ENCODE measurements around the gene PARD3. TPM values are rescaled to one million over a fixed set of nuclear protein-coding genes. Genes with fewer than 3 reads are reported as not detected.
A peak's percentile ranks its signal among the peaks of the same experiment; 100 is the strongest.

The PARD3 gene
- polyA plus RNA-seq, 6 donors from 2014 or later, result 0.05 to 0.36 (median 0.16) TPM; not detected in 3

DNA sequence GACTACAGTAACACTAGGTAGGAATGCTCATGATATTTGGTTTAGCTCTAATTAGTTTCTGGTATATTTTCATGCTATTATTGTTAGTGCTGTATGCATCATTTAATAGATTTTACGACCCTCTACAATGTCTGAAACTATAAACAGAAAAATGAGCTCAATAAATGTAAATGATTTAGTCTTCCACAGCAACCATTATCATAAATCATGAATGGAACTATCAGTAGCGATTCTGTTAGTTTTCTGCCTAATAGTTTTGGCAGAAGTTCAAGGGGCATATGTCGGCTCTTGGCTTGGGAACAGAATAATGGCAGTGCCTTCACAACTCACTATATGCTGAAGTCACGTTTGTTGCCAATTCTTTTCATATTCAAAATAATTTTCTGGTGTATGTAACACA is 494.8 kb downstream of the PARD3 start:
- Mint-ChIP-seq H3K4me3 (no peak overlapping the region), H3K27ac (no peak overlapping the region), H3K27me3 (no peaks in the 10 kb centered on the region), H3K4me1 (no peaks in the 10 kb centered on the region), H3K36me3 (no peaks in the 10 kb centered on the region), H3K9me3 (peaks cover 0 to 2% (median 0%) of the 10 kb centered on the region in 7 donors)
- ATAC-seq (ENCODE audit: low read depth in 2 of 2) (no peak), DNase-seq (no peak)

DNA sequence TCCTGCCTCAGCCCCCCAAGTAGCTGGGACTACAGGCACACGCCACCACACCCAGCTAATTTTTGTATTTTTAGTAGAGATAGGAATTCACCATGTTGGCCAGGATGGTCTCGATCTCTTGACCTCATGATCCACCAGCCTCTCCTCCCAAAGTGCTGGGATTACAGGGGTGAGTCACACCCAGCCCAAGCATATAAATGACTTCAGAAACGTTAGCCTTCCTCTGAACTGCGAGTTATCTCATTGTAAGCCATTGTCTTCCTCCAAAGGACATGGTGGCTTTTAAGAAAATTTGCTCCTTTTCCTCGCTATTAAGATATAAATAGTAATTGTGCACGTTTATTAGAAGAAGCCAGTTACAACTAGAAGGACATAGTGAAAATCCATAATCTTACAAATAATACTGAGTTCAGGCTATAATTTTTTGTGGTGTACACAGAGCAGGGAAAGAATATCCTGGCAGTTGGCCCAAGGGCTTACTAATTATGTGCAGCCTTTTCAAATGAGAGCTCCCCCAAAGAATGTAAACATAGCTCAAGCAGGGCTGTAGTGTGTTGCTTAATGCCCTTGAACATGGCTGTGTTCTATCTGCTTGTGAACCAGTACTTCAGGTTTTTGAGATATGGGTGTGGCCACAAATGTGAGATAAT is 495.8 kb downstream of the PARD3 start:
- no peak overlapping the region for H3K4me3 Mint-ChIP-seq
- peaks cover 0 to under 1% (median 0%) of the 10 kb centered on the region in 7 donors for H3K9me3 Mint-ChIP-seq
- H3K27ac Mint-ChIP-seq, result no peak overlapping the region
- no peak for ATAC-seq (ENCODE audit: low read depth in 2 of 2)
- no peaks in the 10 kb centered on the region for H3K27me3 Mint-ChIP-seq
- no peaks in the 10 kb centered on the region for H3K4me1 Mint-ChIP-seq
- no peak for DNase-seq
- H3K36me3 Mint-ChIP-seq, result no peaks in the 10 kb centered on the region

DNA sequence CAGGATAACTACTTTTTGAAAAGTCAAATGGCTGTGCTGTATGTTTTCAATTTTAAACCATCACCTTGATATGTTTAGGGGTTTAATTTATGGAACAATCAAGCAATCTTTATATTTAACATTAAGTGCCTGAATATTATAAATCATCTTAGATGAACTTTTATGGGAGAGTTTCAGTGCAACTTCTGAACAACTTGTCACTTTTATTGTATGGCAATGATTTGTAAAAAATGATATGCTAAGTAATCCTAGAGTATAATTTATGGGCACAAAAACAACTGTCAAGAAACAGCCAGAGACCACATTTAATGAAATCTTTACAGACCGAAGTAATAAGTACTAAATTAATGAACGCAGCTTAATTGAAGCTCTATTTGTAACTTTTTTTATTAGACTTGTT is 498.9 kb downstream of the PARD3 start:
- H3K36me3 Mint-ChIP-seq, result no peaks in the 10 kb centered on the region
- no peak overlapping the region for H3K4me3 Mint-ChIP-seq
- H3K9me3 Mint-ChIP-seq, result no peaks in the 10 kb centered on the region
- DNase-seq (no peak), ATAC-seq (ENCODE audit: low read depth in 2 of 2) (no peak)
- no peaks in the 10 kb centered on the region for H3K4me1 Mint-ChIP-seq
- H3K27ac Mint-ChIP-seq, result no peak overlapping the region
- H3K27me3 Mint-ChIP-seq, result no peaks in the 10 kb centered on the region

DNA sequence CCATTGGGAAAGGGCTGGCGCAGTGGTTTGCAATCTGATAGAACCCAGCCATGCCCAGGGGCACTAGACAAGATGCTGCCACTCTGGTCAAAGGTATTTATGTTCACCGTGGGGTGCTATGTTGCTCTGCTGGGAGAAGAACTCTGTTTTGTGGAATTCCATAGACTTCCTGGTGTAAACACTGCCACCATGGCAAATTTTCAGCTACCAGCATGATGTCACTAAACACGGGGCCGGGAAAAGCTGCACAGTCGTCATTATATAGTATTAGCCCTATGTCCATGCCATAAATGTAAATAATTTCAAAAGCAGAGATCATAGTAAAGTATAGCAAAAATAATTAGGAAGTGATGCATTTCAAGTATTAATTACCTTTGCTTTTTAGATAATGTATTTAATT is 500.6 kb downstream of the PARD3 start:
- ATAC-seq (ENCODE audit: low read depth in 2 of 2), result no peak
- no peaks in the 10 kb centered on the region for H3K36me3 Mint-ChIP-seq
- H3K27ac Mint-ChIP-seq, result no peak overlapping the region
- no peaks in the 10 kb centered on the region for H3K4me1 Mint-ChIP-seq
- no peak overlapping the region for H3K4me3 Mint-ChIP-seq
- no peaks in the 10 kb centered on the region for H3K27me3 Mint-ChIP-seq
- H3K9me3 Mint-ChIP-seq, result no peaks in the 10 kb centered on the region
- no peak for DNase-seq

DNA sequence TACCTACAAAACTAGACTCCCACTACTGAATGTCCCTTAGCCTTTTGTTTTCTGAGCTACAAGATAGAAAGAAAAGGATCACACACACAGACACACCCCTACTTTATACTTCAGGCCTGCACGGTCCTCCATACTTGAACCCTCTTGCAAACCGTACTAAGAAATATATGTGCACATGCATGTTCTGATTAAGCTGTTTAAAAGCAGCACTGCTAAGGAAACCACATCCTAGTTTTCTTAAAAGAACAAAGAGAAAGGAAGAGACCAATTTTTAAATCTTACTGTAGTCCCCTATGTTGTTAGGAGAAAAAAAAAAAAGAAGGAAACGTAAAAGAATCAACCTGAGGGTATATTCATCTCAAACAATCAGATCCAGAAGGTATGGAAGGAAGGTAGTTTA is 501.2 kb downstream of the PARD3 start:
- Mint-ChIP-seq H3K9me3 (peaks cover 0 to 3% (median 0%) of the 10 kb centered on the region in 7 donors), H3K4me3 (no peak overlapping the region), H3K27me3 (no peaks in the 10 kb centered on the region), H3K27ac (no peak overlapping the region), H3K36me3 (no peaks in the 10 kb centered on the region), H3K4me1 (no peaks in the 10 kb centered on the region)
- no peak for DNase-seq
- no peak for ATAC-seq (ENCODE audit: low read depth in 2 of 2)

DNA sequence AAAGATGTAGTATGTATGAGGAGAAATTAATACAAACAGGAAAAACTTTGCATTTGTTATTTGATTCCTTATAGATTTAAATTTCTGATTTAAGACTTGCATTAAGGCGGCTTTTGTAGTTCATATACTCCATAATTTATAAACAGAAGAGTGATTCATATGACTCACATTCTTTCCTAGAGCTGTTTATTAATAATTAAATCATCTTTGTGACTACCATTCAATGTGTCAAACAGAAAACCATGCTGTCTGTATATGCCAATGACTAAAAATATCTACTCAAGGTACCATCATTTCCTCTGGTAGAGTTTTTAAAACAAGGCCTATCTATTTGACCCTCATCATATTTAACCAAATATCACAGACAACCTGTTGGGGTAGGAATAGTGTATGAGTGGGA is 501.7 kb downstream of the PARD3 start:
- peaks cover 0 to 5% (median 0%) of the 10 kb centered on the region in 7 donors for H3K9me3 Mint-ChIP-seq
- no peak for ATAC-seq (ENCODE audit: low read depth in 2 of 2)
- H3K36me3 Mint-ChIP-seq, result no peaks in the 10 kb centered on the region
- no peak overlapping the region for H3K27ac Mint-ChIP-seq
- no peak overlapping the region for H3K4me3 Mint-ChIP-seq
- DNase-seq, result no peak
- no peaks in the 10 kb centered on the region for H3K4me1 Mint-ChIP-seq
- H3K27me3 Mint-ChIP-seq, result no peaks in the 10 kb centered on the region

DNA sequence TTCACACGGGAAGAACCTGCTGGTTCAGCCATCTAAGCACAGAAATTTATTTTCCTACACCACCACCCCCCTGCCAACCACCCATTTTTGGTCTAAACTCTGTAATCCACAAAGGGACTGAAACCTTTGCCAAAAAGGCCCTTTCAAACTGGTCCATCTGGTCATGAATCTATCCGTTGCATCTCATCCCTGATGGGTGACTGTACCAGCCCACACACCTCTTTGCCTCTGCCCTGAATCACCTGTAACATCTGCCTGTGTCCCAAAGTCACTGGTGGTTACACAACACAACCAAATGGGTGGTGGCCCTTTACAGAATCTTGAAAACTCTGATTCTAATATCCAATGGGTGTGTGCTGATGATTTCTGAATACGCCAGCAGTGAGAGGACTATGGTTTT is 503.4 kb downstream of the PARD3 start:
- H3K27me3 Mint-ChIP-seq, result no peaks in the 10 kb centered on the region
- DNase-seq, result no peak
- no peaks in the 10 kb centered on the region for H3K4me1 Mint-ChIP-seq
- H3K27ac Mint-ChIP-seq, result no peak overlapping the region
- H3K9me3 Mint-ChIP-seq, result peaks cover 0 to 6% (median 0%) of the 10 kb centered on the region in 7 donors
- H3K4me3 Mint-ChIP-seq, result no peak overlapping the region
- no peak for ATAC-seq (ENCODE audit: low read depth in 2 of 2)
- no peaks in the 10 kb centered on the region for H3K36me3 Mint-ChIP-seq

DNA sequence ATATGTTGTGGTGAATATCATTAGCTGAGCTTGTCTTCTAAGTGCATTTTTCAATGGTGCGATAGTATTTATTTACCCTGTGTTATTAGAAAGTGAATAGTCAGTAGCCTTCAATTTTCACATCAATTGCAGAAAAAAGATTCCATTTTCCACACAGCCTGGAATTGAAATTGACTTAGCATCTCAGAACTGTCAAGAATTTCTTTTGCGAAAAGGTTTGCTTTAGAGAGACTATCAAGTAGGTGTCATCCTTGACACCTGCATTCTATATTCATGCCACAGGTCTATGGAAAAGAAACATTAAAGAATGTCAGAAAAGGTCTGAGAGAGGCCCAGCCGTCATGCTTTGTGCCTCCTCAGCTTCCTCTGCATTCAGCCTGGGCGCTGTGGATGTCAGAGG is 504.9 kb downstream of the PARD3 start:
- no peaks in the 10 kb centered on the region for H3K36me3 Mint-ChIP-seq
- H3K4me3 Mint-ChIP-seq, result no peak overlapping the region
- H3K4me1 Mint-ChIP-seq, result no peaks in the 10 kb centered on the region
- peaks cover 0 to 6% (median 0%) of the 10 kb centered on the region in 7 donors for H3K9me3 Mint-ChIP-seq
- no peak for DNase-seq
- no peak for ATAC-seq (ENCODE audit: low read depth in 2 of 2)
- no peak overlapping the region for H3K27ac Mint-ChIP-seq
- H3K27me3 Mint-ChIP-seq, result no peaks in the 10 kb centered on the region

DNA sequence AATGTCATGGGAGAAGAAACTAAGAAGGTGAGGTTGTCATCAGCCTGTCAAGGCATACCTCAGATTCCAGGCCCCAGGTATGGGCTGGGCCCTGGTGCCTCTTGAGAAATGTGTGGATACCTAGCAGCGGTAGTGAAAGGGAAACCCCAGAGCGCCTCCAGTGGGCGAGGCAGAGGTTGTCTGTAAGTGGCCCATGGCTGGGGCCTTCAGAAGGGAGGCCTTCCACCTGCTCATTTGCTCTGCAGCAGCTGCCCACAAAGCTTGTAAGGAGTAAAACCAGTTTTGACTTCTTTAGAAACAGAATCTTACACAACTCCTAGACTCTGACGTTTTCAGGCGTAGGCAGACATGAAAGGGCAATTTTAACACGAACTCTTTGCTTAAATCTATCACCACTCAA is 509.9 kb downstream of the PARD3 start:
- Mint-ChIP-seq H3K4me1 (no peaks in the 10 kb centered on the region), H3K27ac (no peak overlapping the region), H3K36me3 (no peaks in the 10 kb centered on the region), H3K4me3 (no peak overlapping the region), H3K27me3 (no peaks in the 10 kb centered on the region), H3K9me3 (peaks cover 0 to 6% (median 0%) of the 10 kb centered on the region in 7 donors)
- ATAC-seq (ENCODE audit: low read depth in 2 of 2), result no peak
- no peak for DNase-seq

DNA sequence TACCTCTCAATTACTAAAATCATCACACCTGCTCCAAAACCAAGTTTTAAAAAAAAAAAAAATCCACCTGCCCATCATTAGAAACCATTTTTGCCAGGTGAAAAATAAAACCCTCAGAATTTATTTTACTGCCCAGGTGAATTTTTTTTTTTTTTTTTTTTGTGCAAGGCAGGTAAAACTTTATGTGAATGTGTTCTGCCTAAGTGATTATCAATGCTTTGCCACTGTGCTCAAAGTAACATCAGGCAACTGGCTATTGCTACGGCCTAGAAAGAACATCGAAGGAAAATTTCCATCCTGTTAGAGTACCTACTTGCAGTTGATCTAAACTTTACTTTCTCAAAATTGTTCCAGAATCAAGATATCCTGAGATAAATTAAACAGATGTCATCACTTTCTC is 512.1 kb downstream of the PARD3 start:
- Mint-ChIP-seq H3K27me3 (no peaks in the 10 kb centered on the region), H3K9me3 (peaks cover 0 to 5% (median 0%) of the 10 kb centered on the region in 7 donors), H3K4me3 (no peak overlapping the region), H3K27ac (no peak overlapping the region), H3K36me3 (no peaks in the 10 kb centered on the region), H3K4me1 (no peaks in the 10 kb centered on the region)
- ATAC-seq (ENCODE audit: low read depth in 2 of 2) (no peak), DNase-seq (no peak)

DNA sequence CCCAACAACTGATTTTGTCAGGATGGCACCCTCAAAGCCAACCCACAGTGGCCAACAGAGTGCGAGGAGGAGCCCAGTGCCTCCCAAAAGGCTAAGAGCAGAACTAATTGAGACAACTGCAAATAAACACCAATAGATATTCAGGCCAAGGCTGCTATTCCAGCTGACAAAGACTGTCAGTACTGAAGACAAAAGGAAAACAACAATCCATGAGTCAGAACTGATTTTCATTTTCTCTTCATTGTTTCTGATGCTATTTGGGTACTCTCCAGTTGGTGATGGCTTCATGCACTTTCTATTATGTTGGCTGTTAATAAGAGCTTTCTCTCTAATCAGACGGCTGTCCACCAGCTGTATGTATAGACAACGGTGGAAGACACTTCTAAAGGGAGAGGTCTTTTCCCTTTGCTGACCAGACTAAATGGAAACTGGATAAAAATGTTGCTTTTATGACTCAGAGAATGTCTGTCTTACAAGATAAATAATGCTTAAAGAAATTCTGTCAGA is 515.9 kb downstream of the PARD3 start:
- ATAC-seq (ENCODE audit: low read depth in 2 of 2) (no peak), DNase-seq (no peak)
- Mint-ChIP-seq H3K4me1 (no peaks in the 10 kb centered on the region), H3K36me3 (no peaks in the 10 kb centered on the region), H3K4me3 (no peak overlapping the region), H3K27me3 (no peaks in the 10 kb centered on the region), H3K27ac (no peak overlapping the region), H3K9me3 (no peaks in the 10 kb centered on the region)

DNA sequence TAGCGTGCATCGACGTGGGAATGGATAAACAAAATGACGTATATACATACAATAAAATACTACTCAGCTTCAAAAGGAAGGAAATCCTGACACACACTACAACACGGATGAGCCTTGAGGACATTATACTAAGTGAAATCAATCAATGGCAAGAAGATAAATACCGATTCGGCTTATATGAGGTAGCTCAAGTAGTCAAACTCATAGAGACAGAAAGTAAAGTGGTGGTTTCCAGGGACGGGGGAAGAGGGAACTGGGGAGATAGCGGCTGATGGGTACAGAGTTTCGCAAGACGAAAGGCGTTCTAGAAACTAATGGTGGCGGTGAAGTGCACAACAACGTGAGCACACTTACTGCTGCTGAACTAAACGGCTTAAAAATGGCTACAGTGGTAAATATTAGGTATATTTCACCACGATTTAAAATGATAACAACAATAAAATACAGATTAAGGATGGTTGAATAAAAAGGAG is 516.7 kb downstream of the PARD3 start:
- Mint-ChIP-seq H3K4me3 (peak overlapping the region in 1 of 8 donors; percentile 9), H3K27ac (no peak overlapping the region), H3K36me3 (no peaks in the 10 kb centered on the region), H3K9me3 (no peaks in the 10 kb centered on the region), H3K4me1 (no peaks in the 10 kb centered on the region), H3K27me3 (no peaks in the 10 kb centered on the region)
- ATAC-seq (ENCODE audit: low read depth in 2 of 2), result no peak
- no peak for DNase-seq

DNA sequence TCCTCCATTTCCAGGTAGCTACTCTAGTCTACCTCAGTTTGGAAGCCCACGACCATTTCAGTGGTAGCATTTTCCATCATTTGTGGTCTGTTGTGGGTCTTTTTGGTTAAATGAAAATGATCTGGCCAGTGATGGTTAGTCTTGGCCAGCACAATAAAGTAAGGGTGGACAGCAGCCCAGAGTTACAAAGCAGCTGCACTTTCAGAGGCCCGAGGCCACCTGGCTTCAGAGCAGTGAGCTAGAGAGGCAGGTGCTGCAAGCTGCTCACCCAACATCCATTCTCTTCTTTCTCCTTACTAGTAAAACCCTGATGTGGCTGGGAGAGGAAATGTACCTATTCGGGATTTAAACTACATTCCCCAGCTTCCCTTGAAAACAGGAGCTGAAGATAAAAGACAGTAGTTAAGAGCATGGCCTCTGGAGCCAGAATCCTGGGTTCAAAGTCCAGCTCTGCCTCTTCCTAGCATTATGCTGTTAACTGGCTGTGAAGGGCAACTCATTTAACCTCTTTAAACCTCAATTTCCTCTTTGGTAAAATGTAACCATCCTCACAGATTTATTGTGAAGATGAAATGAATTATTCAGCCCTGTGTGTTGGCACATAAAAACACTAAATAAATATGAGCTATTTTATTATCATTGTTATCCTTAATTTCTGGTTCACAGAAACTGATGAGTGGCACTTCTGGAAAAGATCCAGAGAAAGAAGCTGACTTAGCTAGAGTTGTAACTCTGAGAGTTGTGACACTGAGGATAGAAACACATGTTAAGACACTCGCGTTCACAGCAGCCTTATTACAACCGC is 517.4 kb downstream of the PARD3 start:
- no peak overlapping the region for H3K4me3 Mint-ChIP-seq
- no peak overlapping the region for H3K27ac Mint-ChIP-seq
- no peak for DNase-seq
- no peak for ATAC-seq (ENCODE audit: low read depth in 2 of 2)
- no peaks in the 10 kb centered on the region for H3K27me3 Mint-ChIP-seq
- H3K36me3 Mint-ChIP-seq, result no peaks in the 10 kb centered on the region
- no peaks in the 10 kb centered on the region for H3K9me3 Mint-ChIP-seq
- H3K4me1 Mint-ChIP-seq, result no peaks in the 10 kb centered on the region

DNA sequence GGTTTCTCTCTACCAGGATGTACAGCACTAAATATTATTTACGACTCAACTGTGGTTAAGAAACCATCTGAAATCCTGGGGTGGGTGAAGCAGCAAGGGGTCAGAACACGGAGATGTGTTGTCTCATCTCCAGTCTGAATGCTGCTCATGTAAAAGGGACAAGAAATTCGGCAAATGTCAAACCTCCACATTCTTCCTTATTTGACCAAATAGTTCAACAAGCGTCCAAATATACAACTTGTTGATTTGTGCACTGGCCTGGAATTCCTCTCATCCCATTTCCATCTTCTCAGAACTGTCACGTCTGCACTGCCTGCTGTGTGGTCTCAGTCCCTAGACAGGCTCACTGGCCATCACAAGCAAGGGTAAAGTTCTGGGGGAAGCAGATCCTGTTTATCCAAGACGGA is 520.0 kb downstream of the PARD3 start:
- Mint-ChIP-seq H3K27ac (no peak overlapping the region), H3K9me3 (no peaks in the 10 kb centered on the region), H3K36me3 (no peaks in the 10 kb centered on the region), H3K4me1 (no peaks in the 10 kb centered on the region), H3K4me3 (no peak overlapping the region), H3K27me3 (no peaks in the 10 kb centered on the region)
- no peak for ATAC-seq (ENCODE audit: low read depth in 2 of 2)
- no peak for DNase-seq

All from naive B cell (primary cell).